PC-3 (cell line): ENCODE data around the gene THOC5. TPM values are rescaled to one million over a fixed set of nuclear protein-coding genes. Genes with fewer than 3 reads are reported as not detected.

Source experiments
- ATAC-seq: fragments of 200-7000 bp; cut with Tn5 transposase; 2 replicates; pipeline ENCODE4 v1.9.1; 2020; ENCODE audit warnings: mild to moderate bottlenecking, moderate library complexity
- BruUV-seq: library from RNA; stranded (reverse); fragments of 400-500 nt; replicated peaks from 2 replicates; lab custom pipeline; 2021; lab: Mats Ljungman, UMichigan
- CTCF ChIA-PET: fragments of 300-600 bp; sonication (Branson Sonifier 250); formaldehyde crosslinking; loops from one replicate; lab custom pipeline; 2022; ENCODE audit warnings: antibody characterized with exemption; lab: Charles Lee
- POLR2A ChIA-PET: fragments of 300-600 bp; sonication (Branson Sonifier 250); formaldehyde crosslinking; loops from one replicate; lab custom pipeline; 2022; ENCODE audit warnings: antibody characterized with exemption; ENCODE audit not compliant: unreplicated experiment; lab: Charles Lee
- DNase-seq: peaks from one replicate; pipeline ENCODE4 v3.0.0-alpha.2; 2015
- H2AFZ ChIP-seq: fragments of 300-600 bp; sonication (generic); 2 replicates; pipeline ENCODE4 v1.6.0; 2016; ENCODE audit warnings: antibody characterized with exemption, low read length
- H3F3A ChIP-seq: fragments of 300-600 bp; sonication (generic); one replicate; pipeline ENCODE4 v1.6.0; 2017; ENCODE audit warnings: antibody characterized with exemption, low read length, control low read depth, mild to moderate bottlenecking; ENCODE audit not compliant: unreplicated experiment
- H3K27ac ChIP-seq: fragments of 300-600 bp; sonication (generic); 2 replicates; pipeline ENCODE4 v1.5.1; 2016; ENCODE audit warnings: mild to moderate bottlenecking, low read length
- H3K27me3 ChIP-seq: fragments of 300-600 bp; sonication (generic); 2 replicates; pipeline ENCODE4 v1.6.1; 2016; ENCODE audit warnings: low read length, mixed read lengths
- H3K36me3 ChIP-seq: fragments of 300-600 bp; sonication (generic); 2 replicates; pipeline ENCODE4 v1.6.1; 2016; ENCODE audit warnings: low read depth, mixed run types, low read length, mixed read lengths
- H3K4me1 ChIP-seq: fragments of 300-600 bp; sonication (generic); 2 replicates; pipeline ENCODE4 v1.5.1; 2016; ENCODE audit warnings: low read length; ENCODE audit not compliant: insufficient read depth
- H3K4me2 ChIP-seq: fragments of 300-600 bp; sonication (generic); 2 replicates; pipeline ENCODE4 v1.6.0; 2016; ENCODE audit warnings: low read length
- H3K4me3 ChIP-seq: fragments of 300-600 bp; sonication (generic); 2 replicates; pipeline ENCODE4 v1.5.1; 2016; ENCODE audit warnings: mild to moderate bottlenecking, low read length, mixed read lengths
- H3K79me2 ChIP-seq: fragments of 300-600 bp; sonication (generic); 2 replicates; pipeline ENCODE4 v1.6.1; 2017; ENCODE audit warnings: low read length, mixed read lengths
- H3K9ac ChIP-seq: fragments of 300-600 bp; sonication (generic); 2 replicates; pipeline ENCODE4 v1.6.0; 2016; ENCODE audit warnings: mild to moderate bottlenecking, low read length
- H3K9me2 ChIP-seq: fragments of 300-600 bp; sonication (generic); replicated peaks from 2 replicates; pipeline ENCODE4 v1.6.1; 2016; ENCODE audit warnings: mixed run types, low read length, mixed read lengths
- H3K9me3 ChIP-seq: fragments of 300-600 bp; sonication (generic); 2 replicates; pipeline ENCODE4 v1.6.1; 2016; ENCODE audit warnings: low read length, mixed read lengths
- H4K20me1 ChIP-seq: fragments of 300-600 bp; sonication (generic); 2 replicates; pipeline ENCODE4 v1.6.1; 2016; ENCODE audit warnings: low read length, mixed read lengths
- EZH2 ChIP-seq: fragments of 300-600 bp; sonication (generic); IDR thresholded peaks from one replicate; pipeline ENCODE4 v1.6.1; 2017; ENCODE audit warnings: antibody characterized with exemption, mild to moderate bottlenecking, low read length; ENCODE audit not compliant: unreplicated experiment
- EZH2phosphoT487 ChIP-seq: fragments of 300-600 bp; sonication (generic); IDR thresholded peaks from 2 replicates; pipeline ENCODE4 v1.6.1; 2018; ENCODE audit warnings: mild to moderate bottlenecking, antibody characterized with exemption, low read length, borderline replicate concordance
- intact Hi-C: fragments of 100-400 bp; cut with micrococcal nuclease; formaldehyde crosslinking; loops from 2 replicates; pipeline ENCODE4 v1.9.0; 2023
- total RNA-seq: library from RNA; depleted of rRNA; stranded (reverse); fragments of >200 nt; gene quantifications from 2 replicates; pipeline ENCODE4 v1.2.3, GENCODE V29; 2014
- TF ChIP-seq, protein P1 (sequence below): fragments of 300-600 bp; sonication (generic); conservative IDR thresholded peaks from 2 replicates; pipeline ENCODE4 v1.5.1; 2017; ENCODE audit warnings: antibody characterized with exemption, low read depth, mild to moderate bottlenecking, low read length

Gene THOC5
- total RNA-seq, 1 experiment from 2014 or later = 33.9 TPM

DNA sequence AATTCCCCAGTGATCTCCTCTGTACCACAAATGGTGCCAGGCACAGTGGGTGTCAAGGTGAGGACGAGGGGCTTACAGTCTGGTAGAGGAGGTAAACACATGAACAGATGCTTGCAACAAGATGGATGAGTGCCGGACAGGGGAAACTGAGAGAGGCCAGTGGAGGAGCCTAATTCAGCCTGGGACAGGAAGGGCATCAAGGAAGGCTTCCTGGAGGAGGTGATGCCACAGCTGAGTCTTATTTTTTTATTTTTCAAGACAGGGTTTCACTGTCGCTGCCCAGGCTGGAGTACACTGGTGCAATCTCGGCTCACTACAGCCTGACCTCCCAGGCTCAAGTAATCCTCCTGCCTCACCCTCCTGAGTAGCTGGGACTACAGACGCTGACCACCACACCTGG is 92.3 kb downstream of the THOC5 start:
- H4K20me1 ChIP-seq = no peaks in the 10 kb centered on the region
- ATAC-seq (no peak), DNase-seq (no peak)
- no peaks in the 10 kb centered on the region for H3K27me3 ChIP-seq
- intact Hi-C loops = no loop called here
- no peaks in the 10 kb centered on the region for H3K4me1 ChIP-seq
- no peak overlapping the region for H2AFZ ChIP-seq
- no peaks in the 10 kb centered on the region for H3K36me3 ChIP-seq
- TF ChIP-seq, protein P1, sequence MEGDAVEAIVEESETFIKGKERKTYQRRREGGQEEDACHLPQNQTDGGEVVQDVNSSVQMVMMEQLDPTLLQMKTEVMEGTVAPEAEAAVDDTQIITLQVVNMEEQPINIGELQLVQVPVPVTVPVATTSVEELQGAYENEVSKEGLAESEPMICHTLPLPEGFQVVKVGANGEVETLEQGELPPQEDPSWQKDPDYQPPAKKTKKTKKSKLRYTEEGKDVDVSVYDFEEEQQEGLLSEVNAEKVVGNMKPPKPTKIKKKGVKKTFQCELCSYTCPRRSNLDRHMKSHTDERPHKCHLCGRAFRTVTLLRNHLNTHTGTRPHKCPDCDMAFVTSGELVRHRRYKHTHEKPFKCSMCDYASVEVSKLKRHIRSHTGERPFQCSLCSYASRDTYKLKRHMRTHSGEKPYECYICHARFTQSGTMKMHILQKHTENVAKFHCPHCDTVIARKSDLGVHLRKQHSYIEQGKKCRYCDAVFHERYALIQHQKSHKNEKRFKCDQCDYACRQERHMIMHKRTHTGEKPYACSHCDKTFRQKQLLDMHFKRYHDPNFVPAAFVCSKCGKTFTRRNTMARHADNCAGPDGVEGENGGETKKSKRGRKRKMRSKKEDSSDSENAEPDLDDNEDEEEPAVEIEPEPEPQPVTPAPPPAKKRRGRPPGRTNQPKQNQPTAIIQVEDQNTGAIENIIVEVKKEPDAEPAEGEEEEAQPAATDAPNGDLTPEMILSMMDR = no peak
- no peak for TF ChIP-seq EZH2
- no peak for TF ChIP-seq EZH2phosphoT487
- H3F3A ChIP-seq = no peaks in the 10 kb centered on the region
- no TSS peak for BruUV-seq
- H3K9me3 ChIP-seq = no peaks in the 10 kb centered on the region
- ChIA-PET CTCF (no interaction called here), POLR2A (no interaction called here)
- H3K27ac ChIP-seq = no peak overlapping the region
- H3K4me3 ChIP-seq = no peak overlapping the region
- no peaks in the 10 kb centered on the region for H3K79me2 ChIP-seq
- H3K9me2 ChIP-seq = no peaks in the 10 kb centered on the region
- no peak overlapping the region for H3K4me2 ChIP-seq
- H3K9ac ChIP-seq = no peak overlapping the region

DNA sequence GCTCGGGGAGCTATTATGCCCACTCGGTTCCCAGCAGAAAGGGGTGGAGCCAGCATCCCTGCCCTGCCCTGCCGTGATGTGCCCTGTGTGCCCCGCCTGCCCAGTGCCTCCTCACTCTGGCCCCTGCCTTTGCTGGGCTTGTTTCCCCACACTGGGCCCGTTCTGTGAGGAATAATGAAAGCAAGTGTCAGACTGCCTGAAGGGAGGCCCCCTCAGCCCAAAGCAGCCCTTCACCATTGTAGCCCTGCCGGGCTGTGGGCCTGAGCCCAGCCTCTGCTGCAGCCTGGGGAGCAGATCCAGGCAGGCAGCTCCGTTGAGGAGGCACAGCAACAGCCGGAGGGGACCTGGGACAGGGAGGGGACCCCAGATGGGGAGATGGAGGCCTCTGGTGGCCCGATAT is 93.8 kb downstream of the THOC5 start:
- Histone ChIP-seq H3K27me3 (no peaks in the 10 kb centered on the region), H3K9ac (no peak overlapping the region), H4K20me1 (no peaks in the 10 kb centered on the region), H3K9me2 (no peaks in the 10 kb centered on the region), H3K4me1 (no peaks in the 10 kb centered on the region), H3K9me3 (no peaks in the 10 kb centered on the region), H3K27ac (no peak overlapping the region), H3F3A (no peaks in the 10 kb centered on the region), H3K4me3 (no peak overlapping the region), H3K79me2 (no peaks in the 10 kb centered on the region), H3K4me2 (no peak overlapping the region), H3K36me3 (no peaks in the 10 kb centered on the region), H2AFZ (no peak overlapping the region)
- no peak for DNase-seq
- no peak for ATAC-seq
- POLR2A ChIA-PET = no interaction called here
- no TSS peak for BruUV-seq
- CTCF ChIA-PET = no interaction called here
- TF ChIP-seq EZH2 (no peak), EZH2phosphoT487 (no peak)
- TF ChIP-seq, protein P1 = no peak
- intact Hi-C loops = no loop called here

DNA sequence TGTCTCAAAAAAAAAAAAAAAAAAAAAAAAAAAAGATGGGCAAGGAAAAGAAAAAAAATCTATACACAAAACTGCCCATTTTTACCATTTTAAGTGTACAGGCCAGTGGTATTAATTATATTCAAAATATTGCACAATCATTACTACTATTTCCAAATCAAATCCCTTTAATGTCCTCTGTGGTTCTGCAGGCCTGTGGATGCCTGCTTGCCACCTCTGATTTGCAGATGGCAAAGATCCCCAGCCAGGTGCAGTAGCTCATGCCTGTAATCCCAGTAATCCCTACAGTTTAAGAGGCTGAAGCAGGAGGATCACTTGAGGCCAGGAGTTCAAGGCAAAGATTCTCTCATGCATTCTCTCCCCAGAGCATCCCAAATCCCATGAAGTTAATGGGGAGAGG is 95.0 kb downstream of the THOC5 start:
- ATAC-seq = no peak
- ChIA-PET CTCF (no interaction called here), POLR2A (no interaction called here)
- H3K4me1 ChIP-seq = no peaks in the 10 kb centered on the region
- no peaks in the 10 kb centered on the region for H3K9me3 ChIP-seq
- H3K9ac ChIP-seq = no peak overlapping the region
- no peaks in the 10 kb centered on the region for H3F3A ChIP-seq
- H3K4me3 ChIP-seq = no peak overlapping the region
- DNase-seq = no peak
- H3K27me3 ChIP-seq = no peaks in the 10 kb centered on the region
- TF ChIP-seq EZH2phosphoT487 (no peak), EZH2 (no peak)
- TF ChIP-seq, protein P1 = no peak
- H3K9me2 ChIP-seq = no peaks in the 10 kb centered on the region
- H3K36me3 ChIP-seq = no peaks in the 10 kb centered on the region
- H2AFZ ChIP-seq = no peak overlapping the region
- no peaks in the 10 kb centered on the region for H3K79me2 ChIP-seq
- intact Hi-C loops = no loop called here
- H3K4me2 ChIP-seq = no peak overlapping the region
- no peaks in the 10 kb centered on the region for H4K20me1 ChIP-seq
- no TSS peak for BruUV-seq
- H3K27ac ChIP-seq = no peak overlapping the region
